GM12864 (cell line): Measurements from ENCODE around the gene APRT.
"Not testable (repeated sequence)": the region's sequence is repeated elsewhere in the genome, so short reads cannot be mapped to it uniquely, and the experiment has no call there.

ENCODE experiments used
- DNase-seq: peaks from one replicate; pipeline ENCODE4 v3.0.0-alpha.2; 2011; ENCODE audit warnings: low read depth
- H3K4me3 ChIP-seq: 2 replicates; pipeline ENCODE4 v1.5.1; 2011; ENCODE audit warnings: mild to moderate bottlenecking, low read depth, low read length, control low read depth
- TF ChIP-seq, protein P1 (sequence below): IDR thresholded peaks from 2 replicates; pipeline ENCODE4 v1.5.1; 2011; ENCODE audit warnings: low read depth, mild to moderate bottlenecking, moderate library complexity, low read length, control low read depth, inconsistent platforms; ENCODE audit errors: missing control alignments

Gene APRT

GRCh38 chr16:88778271-88778525 lies 33.5 kb downstream of the APRT start:
- TF ChIP-seq, protein P1, sequence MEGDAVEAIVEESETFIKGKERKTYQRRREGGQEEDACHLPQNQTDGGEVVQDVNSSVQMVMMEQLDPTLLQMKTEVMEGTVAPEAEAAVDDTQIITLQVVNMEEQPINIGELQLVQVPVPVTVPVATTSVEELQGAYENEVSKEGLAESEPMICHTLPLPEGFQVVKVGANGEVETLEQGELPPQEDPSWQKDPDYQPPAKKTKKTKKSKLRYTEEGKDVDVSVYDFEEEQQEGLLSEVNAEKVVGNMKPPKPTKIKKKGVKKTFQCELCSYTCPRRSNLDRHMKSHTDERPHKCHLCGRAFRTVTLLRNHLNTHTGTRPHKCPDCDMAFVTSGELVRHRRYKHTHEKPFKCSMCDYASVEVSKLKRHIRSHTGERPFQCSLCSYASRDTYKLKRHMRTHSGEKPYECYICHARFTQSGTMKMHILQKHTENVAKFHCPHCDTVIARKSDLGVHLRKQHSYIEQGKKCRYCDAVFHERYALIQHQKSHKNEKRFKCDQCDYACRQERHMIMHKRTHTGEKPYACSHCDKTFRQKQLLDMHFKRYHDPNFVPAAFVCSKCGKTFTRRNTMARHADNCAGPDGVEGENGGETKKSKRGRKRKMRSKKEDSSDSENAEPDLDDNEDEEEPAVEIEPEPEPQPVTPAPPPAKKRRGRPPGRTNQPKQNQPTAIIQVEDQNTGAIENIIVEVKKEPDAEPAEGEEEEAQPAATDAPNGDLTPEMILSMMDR = no peak
- DNase-seq = no peak
- no peak overlapping the region for H3K4me3 ChIP-seq

DNA sequence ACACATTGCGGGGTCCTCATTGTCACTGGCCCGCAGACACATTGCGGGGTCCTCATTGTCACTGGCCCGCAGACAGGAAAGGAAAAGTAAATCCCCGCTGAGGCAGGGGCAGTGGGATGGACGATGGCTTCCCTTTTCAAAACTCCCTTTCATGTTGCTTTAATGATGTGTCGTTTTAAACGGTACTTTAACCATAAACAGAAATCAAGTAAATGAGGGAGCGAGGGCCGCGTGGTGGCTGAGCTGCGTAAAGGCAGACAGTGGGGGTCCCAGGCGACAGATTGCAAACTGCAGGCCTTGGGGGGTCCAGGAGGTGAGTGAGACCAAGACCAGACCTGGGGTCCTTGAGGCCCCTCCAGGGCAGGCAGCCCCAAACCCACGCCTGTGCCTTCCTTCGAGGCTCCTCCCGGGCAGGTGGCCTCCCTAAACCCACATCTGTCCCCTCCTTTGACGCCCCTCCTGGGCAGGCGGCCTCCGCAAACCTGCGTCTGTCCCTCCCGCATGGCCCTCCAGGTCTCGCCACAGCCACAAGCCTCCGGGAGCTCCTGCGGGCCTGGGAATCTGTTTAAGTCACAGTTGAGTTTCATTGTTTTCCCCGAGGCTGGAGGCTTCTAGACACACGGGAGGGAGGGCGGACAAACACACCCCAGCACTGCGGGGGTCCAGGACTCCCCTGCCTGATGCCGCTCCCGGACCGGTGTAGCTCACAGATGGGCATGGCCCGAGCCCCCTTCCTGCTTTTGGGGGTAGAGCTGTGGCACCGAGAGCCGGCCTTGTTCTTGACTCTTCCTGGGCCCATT lies 34.1 kb downstream of the APRT start:
- DNase-seq = no peak
- TF ChIP-seq, protein P1 = no peak
- no peak overlapping the region for H3K4me3 ChIP-seq

DNA sequence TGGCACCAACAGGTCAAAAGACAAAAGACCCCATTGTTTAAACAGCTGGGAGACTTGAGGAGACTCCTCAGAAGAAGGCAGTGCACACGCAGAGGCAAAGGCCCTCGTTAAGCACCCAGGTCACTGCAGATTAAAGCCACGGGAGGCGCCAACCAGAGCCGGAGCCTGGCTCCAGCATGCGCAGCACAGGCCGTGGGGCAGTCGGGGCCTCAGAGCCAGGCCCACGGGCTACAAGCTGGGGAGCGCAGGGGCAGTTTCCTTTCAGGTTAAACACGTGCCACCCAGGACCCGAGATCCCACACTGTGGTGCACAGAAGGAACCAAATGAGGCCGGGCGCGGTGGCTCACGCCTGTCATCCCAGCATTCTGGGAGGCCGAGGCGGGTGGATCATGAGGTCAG lies 35.9 kb downstream of the APRT start:
- no peak overlapping the region for H3K4me3 ChIP-seq
- TF ChIP-seq, protein P1 = no peak
- DNase-seq = no peak

DNA sequence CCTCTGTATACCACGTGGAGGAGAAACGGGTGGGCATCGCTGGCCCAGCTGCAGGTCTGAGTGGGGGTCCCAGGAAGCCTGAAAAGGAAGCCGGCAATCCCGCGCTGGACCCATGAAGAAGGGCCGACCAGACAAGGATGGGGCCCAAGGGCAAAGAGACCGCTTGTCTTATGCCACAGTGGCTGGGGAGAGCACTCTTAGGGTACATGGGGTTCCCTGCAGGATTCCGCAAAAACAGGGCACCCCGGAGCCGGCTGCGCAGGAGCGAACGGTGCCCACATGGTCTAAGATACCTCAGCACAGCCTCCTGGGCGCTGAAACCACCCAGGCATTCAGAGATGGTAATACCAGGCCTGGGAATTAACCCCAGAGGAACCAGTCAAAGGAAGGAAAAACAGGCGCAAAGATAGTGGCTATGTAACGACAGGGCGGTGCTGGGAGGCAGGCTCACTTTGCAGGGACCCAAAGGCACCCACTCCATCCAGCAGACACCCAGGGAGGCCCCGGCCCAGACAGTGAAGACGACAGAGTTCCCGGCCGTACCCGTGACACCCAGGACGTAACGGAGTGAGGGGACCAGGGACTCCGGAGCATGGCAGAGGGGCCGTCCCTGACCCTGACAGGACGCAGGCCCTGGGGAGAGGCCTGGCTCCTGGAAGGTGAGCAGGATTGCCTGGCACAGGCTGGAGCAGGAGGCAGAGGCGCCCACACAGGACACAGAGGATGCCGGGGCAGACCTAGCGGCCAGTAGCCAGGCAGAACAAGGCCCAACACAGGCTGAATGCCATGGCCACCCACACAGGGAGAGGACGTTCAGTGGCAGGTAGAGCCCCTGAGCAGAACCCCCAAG lies 37.0 kb downstream of the APRT start:
- DNase-seq = no peak
- H3K4me3 ChIP-seq = no peak overlapping the region
- TF ChIP-seq, protein P1 = no peak

DNA sequence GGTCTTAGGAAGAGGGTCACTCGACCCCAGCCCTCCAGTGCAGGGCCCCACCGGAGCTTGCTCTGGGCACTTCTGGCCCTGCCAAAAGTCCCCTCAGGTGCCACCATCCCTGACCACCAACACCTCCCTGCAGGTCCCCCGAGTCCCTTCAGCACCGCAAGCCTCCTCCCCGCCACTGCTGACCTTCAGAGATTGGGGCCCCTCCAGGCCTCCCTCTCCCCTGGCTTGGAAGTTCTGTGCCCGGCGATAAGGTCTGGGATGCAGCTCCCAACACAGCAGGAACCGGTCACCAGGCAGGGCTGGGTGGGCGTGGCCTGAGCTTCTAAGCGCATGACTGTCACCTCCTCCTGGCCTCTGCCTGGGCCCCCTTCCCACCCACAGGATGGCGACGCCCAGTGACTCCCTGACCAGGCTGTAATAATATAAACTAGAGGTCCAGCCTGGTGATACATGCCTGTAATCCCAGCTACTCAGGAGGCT lies 37.9 kb downstream of the APRT start:
- no peak overlapping the region for H3K4me3 ChIP-seq
- TF ChIP-seq, protein P1 = no peak
- DNase-seq = no peak

DNA sequence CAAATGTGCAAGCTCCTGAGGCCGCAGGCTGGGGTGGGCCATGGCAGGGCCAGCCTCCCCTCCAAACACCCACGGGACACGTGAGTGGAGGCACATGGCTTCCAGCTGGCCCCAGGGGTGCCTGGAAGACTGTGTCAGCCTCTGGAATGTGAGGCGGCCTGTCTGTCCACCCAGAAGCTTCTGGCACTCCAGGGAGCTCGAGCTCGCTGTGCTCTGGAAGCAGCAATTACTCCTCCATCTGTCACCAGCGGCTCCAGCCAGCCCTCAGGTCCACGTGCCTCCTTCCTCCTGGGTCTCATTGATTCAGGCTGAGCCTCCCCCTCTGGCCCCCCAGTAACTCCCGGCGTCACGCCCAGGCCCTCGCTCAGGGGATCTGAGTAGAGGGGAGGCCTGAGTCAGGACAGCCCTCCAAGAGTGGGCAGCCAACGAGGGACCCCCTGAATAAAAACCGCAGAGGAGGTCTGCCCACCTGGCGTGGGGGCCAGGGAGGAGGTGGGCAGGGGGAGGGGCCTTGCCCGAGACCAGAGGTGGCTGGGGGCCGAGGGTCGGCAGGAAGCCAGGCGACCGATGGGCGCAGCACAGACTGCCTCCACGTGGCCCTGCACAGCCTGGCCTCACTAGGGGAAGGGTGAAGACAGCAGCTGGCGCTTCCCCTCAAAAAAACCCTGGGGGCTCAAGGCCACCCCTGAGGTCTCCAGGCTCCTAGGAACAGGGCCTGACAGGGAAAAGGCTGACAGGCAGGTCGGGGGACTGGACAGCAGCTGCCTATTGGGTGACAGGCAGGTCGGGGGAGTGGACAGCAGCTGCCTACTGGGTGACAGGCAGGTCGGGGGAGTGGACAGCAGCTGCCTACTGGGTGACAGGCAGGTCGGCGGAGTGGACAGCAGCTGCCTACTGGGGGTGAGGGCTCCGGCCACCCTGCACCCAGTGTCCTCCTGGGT lies 38.6 kb downstream of the APRT start:
- no peak overlapping the region for H3K4me3 ChIP-seq
- TF ChIP-seq, protein P1 = no peak
- no peak for DNase-seq

- H3K4me3 ChIP-seq, DNase-seq: not testable (repeated sequence)
These were observed 39.9 kb downstream of the APRT start for GRCh38 chr16:88771781-88772180.
